HUES48 (cell line): Measurements from ENCODE around the gene NCAM1.

Experiments used
- H3K27ac ChIP-seq: one replicate; pipeline ENCODE4 v1.7.0; 2013; ENCODE audit warnings: low read depth, low read length, inconsistent platforms
- H3K27me3 ChIP-seq: 2 replicates; pipeline ENCODE4 v1.6.1; 2013; ENCODE audit warnings: mild to moderate bottlenecking, low read length; ENCODE audit not compliant: control insufficient read depth, insufficient read depth
- H3K36me3 ChIP-seq: 2 replicates; pipeline ENCODE4 v1.6.1; 2013; ENCODE audit warnings: low read length; ENCODE audit not compliant: control insufficient read depth, insufficient read depth
- H3K4me1 ChIP-seq: 2 replicates; pipeline ENCODE4 v1.6.1; 2013; ENCODE audit warnings: mild to moderate bottlenecking, low read length; ENCODE audit not compliant: control insufficient read depth, insufficient read depth
- H3K4me3 ChIP-seq: 2 replicates; pipeline ENCODE4 v1.5.1; 2013; ENCODE audit warnings: mild to moderate bottlenecking, low read depth, low read length
- H3K9ac ChIP-seq: 2 replicates; pipeline ENCODE4 v1.6.1; 2013; ENCODE audit warnings: mild to moderate bottlenecking, low read depth, low read length, moderate library complexity
- H3K9me3 ChIP-seq: 2 replicates; pipeline ENCODE4 v1.6.1; 2013; ENCODE audit warnings: low read length; ENCODE audit not compliant: control insufficient read depth, insufficient read depth

The NCAM1 gene

GRCh38 chr11:113090716-113091480 is 129.7 kb downstream of the NCAM1 start:
- Histone ChIP-seq H3K9me3 (no peaks in the 10 kb centered on the region), H3K27ac (no peak overlapping the region), H3K27me3 (peaks cover 34% of the 10 kb centered on the region), H3K9ac (no peak overlapping the region), H3K36me3 (no peaks in the 10 kb centered on the region), H3K4me3 (no peak overlapping the region), H3K4me1 (peaks cover 20% of the 10 kb centered on the region)

GRCh38 chr11:113091481-113091780 is 130.2 kb downstream of the NCAM1 start:
- H3K9ac ChIP-seq: no peak overlapping the region
- H3K4me1 ChIP-seq: peaks cover 20% of the 10 kb centered on the region
- H3K4me3 ChIP-seq: no peak overlapping the region
- H3K9me3 ChIP-seq: no peaks in the 10 kb centered on the region
- no peaks in the 10 kb centered on the region for H3K36me3 ChIP-seq
- H3K27me3 ChIP-seq: peaks cover 29% of the 10 kb centered on the region
- H3K27ac ChIP-seq: no peak overlapping the region

GRCh38 chr11:113096648-113097047 is 135.4 kb downstream of the NCAM1 start:
- H3K27me3 ChIP-seq: no peaks in the 10 kb centered on the region
- H3K27ac ChIP-seq: no peak overlapping the region
- no peaks in the 10 kb centered on the region for H3K36me3 ChIP-seq
- no peaks in the 10 kb centered on the region for H3K4me1 ChIP-seq
- H3K4me3 ChIP-seq: no peak overlapping the region
- no peak overlapping the region for H3K9ac ChIP-seq
- no peaks in the 10 kb centered on the region for H3K9me3 ChIP-seq

GRCh38 chr11:113103932-113104690 is 142.9 kb downstream of the NCAM1 start:
- peaks cover 7% of the 10 kb centered on the region for H3K4me1 ChIP-seq

GRCh38 chr11:113104691-113105251 is 143.6 kb downstream of the NCAM1 start:
- no peak overlapping the region for H3K9ac ChIP-seq
- no peaks in the 10 kb centered on the region for H3K36me3 ChIP-seq
- no peaks in the 10 kb centered on the region for H3K27me3 ChIP-seq
- no peak overlapping the region for H3K27ac ChIP-seq
- no peak overlapping the region for H3K4me3 ChIP-seq
- peaks cover 7% of the 10 kb centered on the region for H3K4me1 ChIP-seq
- H3K9me3 ChIP-seq: no peaks in the 10 kb centered on the region

More at GRCh38 chr11:113103932-113104690, 142.9 kb downstream of the NCAM1 start:
- Histone ChIP-seq H3K9ac (no peak overlapping the region), H3K36me3 (no peaks in the 10 kb centered on the region), H3K4me3 (no peak overlapping the region), H3K9me3 (no peaks in the 10 kb centered on the region), H3K27me3 (no peaks in the 10 kb centered on the region), H3K27ac (no peak overlapping the region)

GRCh38 chr11:113105592-113105991 is 144.4 kb downstream of the NCAM1 start:
- H3K27ac ChIP-seq: no peak overlapping the region
- no peaks in the 10 kb centered on the region for H3K27me3 ChIP-seq

GRCh38 chr11:113106507-113106906 is 145.3 kb downstream of the NCAM1 start:
- Histone ChIP-seq H3K4me1 (peaks cover 7% of the 10 kb centered on the region), H3K9ac (no peak overlapping the region), H3K27ac (no peak overlapping the region), H3K36me3 (no peaks in the 10 kb centered on the region), H3K9me3 (no peaks in the 10 kb centered on the region), H3K4me3 (no peak overlapping the region), H3K27me3 (no peaks in the 10 kb centered on the region)

More at GRCh38 chr11:113105592-113105991, 144.4 kb downstream of the NCAM1 start:
- Histone ChIP-seq H3K9ac (no peak overlapping the region), H3K9me3 (no peaks in the 10 kb centered on the region), H3K4me3 (no peak overlapping the region), H3K36me3 (no peaks in the 10 kb centered on the region), H3K4me1 (peaks cover 7% of the 10 kb centered on the region)

GRCh38 chr11:113110046-113110445 is 148.8 kb downstream of the NCAM1 start:
- Histone ChIP-seq H3K4me3 (no peak overlapping the region), H3K36me3 (no peaks in the 10 kb centered on the region), H3K27ac (no peak overlapping the region), H3K9me3 (no peaks in the 10 kb centered on the region), H3K4me1 (no peaks in the 10 kb centered on the region), H3K27me3 (no peaks in the 10 kb centered on the region), H3K9ac (no peak overlapping the region)

- H3K9me3 ChIP-seq: no peaks in the 10 kb centered on the region
- H3K4me1 ChIP-seq: no peaks in the 10 kb centered on the region
- no peaks in the 10 kb centered on the region for H3K27me3 ChIP-seq
- H3K9ac ChIP-seq: no peak overlapping the region
- H3K4me3 ChIP-seq: no peak overlapping the region
- no peak overlapping the region for H3K27ac ChIP-seq
- no peaks in the 10 kb centered on the region for H3K36me3 ChIP-seq
Observed at GRCh38 chr11:113111156-113111555, 149.9 kb downstream of the NCAM1 start.

- Histone ChIP-seq H3K9me3 (no peaks in the 10 kb centered on the region), H3K36me3 (no peaks in the 10 kb centered on the region), H3K27ac (no peak overlapping the region), H3K27me3 (no peaks in the 10 kb centered on the region), H3K4me3 (no peak overlapping the region), H3K4me1 (no peaks in the 10 kb centered on the region), H3K9ac (no peak overlapping the region)
Observed at GRCh38 chr11:113112307-113112706, 151.1 kb downstream of the NCAM1 start.
